ENCODE data around the gene NEMP1.

DNA sequence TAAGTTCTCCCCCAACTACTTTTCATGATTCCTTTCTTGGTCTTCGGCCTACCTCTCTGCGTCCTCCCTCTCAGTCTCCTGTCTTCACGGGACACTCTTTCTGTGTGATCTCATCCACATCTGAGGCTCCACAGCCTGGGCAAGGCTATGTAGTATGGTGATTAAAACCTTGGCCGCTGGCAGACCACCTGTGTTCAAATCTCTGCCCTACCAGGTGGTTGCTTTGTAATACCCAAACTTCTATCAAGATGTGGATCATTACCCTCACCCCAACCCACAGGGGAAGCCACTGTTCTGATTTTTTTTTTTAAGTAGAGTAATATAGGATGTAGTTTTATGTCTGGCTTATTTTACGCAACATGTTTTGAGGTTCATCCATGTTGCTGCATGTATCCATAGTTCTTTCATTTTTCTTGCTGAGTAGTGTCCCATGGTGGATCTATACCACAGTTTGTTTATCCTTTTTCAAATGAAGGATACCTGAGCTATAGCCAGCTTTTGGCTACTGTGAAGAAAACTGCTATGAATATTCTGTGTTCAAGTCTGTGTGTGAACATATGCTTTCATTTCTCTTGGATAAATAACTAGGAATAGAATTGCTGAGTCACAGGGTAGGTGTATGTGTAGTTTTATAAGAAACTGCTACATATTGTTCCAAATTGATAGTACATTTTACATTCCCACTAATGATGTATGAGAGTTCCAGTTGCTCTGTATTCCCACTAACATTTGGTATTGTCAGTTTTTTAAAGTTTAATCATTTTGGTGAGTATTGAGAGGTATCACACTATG, 40.9 kb upstream of the NEMP1 start:
- TF ChIP-seq, protein P1, sequence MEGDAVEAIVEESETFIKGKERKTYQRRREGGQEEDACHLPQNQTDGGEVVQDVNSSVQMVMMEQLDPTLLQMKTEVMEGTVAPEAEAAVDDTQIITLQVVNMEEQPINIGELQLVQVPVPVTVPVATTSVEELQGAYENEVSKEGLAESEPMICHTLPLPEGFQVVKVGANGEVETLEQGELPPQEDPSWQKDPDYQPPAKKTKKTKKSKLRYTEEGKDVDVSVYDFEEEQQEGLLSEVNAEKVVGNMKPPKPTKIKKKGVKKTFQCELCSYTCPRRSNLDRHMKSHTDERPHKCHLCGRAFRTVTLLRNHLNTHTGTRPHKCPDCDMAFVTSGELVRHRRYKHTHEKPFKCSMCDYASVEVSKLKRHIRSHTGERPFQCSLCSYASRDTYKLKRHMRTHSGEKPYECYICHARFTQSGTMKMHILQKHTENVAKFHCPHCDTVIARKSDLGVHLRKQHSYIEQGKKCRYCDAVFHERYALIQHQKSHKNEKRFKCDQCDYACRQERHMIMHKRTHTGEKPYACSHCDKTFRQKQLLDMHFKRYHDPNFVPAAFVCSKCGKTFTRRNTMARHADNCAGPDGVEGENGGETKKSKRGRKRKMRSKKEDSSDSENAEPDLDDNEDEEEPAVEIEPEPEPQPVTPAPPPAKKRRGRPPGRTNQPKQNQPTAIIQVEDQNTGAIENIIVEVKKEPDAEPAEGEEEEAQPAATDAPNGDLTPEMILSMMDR (IDR thresholded peaks at IDR 0.05): no peak
- TF ChIP-seq POLR2A (IDR thresholded peaks at IDR 0.05): no peak

Measured in right lobe of liver (tissue), 4 donors.